ENCODE results near the gene SLC5A3.

- TF ChIP-seq, protein P1, sequence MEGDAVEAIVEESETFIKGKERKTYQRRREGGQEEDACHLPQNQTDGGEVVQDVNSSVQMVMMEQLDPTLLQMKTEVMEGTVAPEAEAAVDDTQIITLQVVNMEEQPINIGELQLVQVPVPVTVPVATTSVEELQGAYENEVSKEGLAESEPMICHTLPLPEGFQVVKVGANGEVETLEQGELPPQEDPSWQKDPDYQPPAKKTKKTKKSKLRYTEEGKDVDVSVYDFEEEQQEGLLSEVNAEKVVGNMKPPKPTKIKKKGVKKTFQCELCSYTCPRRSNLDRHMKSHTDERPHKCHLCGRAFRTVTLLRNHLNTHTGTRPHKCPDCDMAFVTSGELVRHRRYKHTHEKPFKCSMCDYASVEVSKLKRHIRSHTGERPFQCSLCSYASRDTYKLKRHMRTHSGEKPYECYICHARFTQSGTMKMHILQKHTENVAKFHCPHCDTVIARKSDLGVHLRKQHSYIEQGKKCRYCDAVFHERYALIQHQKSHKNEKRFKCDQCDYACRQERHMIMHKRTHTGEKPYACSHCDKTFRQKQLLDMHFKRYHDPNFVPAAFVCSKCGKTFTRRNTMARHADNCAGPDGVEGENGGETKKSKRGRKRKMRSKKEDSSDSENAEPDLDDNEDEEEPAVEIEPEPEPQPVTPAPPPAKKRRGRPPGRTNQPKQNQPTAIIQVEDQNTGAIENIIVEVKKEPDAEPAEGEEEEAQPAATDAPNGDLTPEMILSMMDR (IDR thresholded peaks at IDR 0.05; ENCODE audit: insufficient read depth, low read length, poor library complexity, severe bottlenecking) = no peak
- TF ChIP-seq EZH2phosphoT487 (conservative IDR thresholded peaks at IDR 0.05; ENCODE audit: low read length) = no peak
These were observed 43.4 kb upstream of the SLC5A3 start for GRCh38 chr21:34029743-34030528.

All from SU-DHL-6 (cell line).